ENCODE results near the gene AK4.

AK4 gene

DNA sequence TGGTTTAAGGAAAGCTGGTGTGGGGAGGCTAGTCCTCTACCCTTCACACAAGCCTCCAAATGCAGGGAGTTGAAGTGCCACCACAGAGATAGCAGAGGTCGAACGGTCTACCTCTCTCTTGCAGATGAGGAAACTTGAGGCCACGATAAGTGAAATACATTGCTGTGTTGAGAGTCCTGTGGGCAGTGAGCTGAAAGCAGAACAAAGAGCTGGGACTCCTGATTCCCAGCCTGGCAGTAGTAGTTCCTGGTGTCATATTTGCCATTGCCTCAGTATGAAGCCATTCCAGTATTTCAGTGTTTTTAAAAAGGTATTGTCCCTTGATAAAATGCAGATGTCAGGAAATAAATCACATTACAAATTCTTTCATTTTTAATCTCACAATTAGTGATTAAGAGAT lies 28.6 kb downstream of the AK4 start:
- DNase-seq (ENCODE audit: low spot score): no peak

DNA sequence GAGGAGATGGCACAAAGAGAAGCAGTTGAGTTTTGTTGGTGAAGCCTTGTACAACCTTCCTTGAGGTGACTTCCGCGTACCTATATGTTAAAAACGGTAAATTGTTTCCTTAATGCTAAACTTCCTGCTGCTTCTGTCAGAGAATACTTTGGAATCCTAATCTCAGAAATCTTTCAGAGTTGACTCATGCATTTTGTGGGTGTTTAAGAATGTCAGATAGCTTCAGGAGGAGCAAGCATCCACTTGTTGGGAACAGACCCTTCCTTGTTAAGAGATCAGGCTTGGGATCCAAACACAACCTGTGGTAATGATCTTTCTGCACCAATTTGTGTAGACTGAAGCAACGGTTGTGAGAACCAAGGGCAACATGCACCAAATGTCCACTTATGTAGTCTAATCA lies 29.5 kb downstream of the AK4 start:
- DNase-seq (ENCODE audit: low spot score): no peak

DNA sequence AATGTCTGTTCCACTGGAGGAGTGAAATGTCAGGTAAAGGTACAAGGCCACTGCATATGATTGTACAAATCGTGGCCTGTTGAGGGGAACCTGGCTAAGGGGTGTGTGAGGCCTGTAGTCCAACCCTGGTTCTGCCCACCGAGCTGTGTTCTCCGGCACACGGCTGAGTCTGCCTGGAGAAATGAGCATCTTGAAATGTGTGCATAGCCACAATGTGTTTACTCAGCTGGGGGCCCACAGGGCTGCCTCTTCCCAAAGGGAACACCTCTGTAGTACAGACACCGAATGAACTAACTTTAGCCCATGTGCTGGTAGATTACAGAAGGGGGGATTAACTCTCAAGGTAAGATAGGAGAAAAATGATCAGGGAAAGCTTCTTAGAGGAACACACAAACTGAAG lies 30.2 kb downstream of the AK4 start:
- DNase-seq (ENCODE audit: low spot score): no peak

DNA sequence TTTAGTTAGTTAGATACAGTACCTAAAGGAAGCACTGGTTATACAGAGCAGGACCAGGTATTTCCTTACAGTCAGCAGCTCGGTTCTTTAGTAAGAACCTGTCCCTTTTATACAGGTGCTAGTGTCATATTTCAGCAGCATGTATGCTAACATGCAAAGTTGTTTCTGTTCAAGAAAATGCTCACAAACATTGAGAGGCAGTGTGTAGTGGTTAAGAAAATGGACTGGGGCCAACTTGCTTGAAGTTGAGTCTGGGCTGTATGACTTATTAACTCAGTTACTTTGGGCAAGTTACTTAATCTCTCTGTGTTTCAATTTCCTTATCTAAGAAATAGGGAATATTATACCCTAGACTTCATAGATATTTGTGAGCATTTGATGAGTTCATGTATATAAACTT lies 31.1 kb downstream of the AK4 start:
- no peak for DNase-seq (ENCODE audit: low spot score)

DNA sequence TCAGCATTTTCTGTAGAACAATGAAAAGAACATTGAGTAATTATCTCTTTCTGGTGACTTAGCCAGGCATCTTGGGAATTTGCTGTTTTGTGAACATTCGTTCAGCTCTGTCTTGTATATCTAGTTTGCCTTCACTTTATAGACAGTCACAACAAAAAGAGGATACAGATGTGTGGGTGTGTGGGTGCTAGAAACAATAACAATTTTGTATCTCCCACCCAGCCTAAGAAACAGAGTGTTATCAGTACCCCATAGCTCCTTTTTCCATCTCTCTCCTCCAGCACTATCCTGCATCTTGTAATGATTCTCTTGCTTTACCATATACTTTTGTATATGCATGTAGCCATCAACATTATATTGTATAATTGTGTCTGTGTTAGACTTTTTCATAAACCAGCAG lies 33.0 kb downstream of the AK4 start:
- no peak for DNase-seq (ENCODE audit: low spot score)

DNA sequence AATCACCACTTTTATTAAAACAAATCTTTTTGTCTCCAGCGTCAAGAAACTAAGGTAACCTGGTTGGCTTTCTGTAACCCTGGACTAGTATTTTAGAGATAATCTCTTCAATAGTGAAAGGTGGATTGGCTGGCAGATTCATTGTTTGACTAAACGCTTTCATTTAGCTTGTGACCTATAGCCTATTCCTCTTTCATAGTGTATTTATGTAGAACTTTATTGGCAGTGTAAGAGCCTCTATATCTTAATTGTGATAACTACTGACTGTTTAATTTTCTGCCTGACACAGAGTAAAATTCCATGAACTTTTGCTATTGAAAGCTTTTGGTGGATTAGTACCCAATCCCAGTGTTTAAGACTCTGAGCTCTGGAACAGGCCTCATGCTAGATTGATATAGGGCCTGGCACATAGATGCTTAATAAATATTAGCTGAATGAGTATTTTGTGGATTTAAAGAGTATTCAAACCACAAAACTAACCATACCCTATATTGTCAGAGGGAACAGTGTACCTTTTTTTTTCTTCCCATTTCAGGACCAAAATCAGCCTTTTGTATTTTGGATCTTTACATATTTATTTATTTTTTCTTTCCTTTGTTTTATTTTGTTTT lies 34.8 kb downstream of the AK4 start:
- DNase-seq (ENCODE audit: low spot score): no peak

DNA sequence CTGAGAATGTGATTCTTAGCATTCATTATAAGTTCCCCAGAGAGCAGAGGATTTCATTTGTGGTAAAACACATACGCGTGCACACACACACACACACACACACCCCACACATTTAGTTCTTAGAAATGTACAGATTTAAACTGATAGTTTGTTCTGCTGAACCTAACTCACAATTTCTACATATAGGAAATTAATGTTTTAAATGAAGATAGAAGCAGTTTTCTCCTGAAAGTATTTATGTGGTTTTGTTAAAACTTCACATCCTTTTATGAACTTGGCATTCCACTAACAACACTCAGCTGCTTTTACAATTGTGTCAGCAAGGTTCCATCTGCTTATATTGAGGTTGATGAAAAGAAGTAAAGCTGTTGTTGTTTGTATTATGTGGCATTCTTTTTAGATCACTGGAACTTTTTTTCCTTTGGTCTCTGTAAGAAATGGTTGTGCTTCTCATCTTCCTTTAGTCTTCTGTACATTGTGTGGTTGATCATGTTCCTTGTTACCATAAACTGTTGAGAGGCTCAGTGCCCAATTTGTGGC lies 41.6 kb downstream of the AK4 start:
- DNase-seq (ENCODE audit: low spot score): no peak

DNA sequence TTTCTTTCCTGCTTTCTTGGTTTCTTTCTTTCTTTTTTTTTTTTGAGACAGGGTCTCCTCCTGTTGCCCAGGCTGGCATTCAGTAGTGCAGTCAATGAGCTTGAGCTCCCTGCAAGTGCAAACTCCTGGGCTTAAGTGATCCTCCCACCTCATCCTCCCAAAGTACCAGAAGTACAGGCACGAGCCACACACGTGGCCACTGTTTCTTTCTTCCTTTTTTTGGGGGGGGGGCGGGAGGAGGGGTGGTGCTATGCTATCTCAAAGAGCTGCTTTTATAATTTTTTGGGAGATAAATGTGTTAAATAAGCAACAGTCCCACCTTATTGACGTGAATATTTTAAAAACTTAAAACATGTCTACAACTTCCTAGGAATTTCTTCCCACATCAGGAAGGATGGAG lies 42.2 kb downstream of the AK4 start:
- no peak for DNase-seq (ENCODE audit: low spot score)

DNA sequence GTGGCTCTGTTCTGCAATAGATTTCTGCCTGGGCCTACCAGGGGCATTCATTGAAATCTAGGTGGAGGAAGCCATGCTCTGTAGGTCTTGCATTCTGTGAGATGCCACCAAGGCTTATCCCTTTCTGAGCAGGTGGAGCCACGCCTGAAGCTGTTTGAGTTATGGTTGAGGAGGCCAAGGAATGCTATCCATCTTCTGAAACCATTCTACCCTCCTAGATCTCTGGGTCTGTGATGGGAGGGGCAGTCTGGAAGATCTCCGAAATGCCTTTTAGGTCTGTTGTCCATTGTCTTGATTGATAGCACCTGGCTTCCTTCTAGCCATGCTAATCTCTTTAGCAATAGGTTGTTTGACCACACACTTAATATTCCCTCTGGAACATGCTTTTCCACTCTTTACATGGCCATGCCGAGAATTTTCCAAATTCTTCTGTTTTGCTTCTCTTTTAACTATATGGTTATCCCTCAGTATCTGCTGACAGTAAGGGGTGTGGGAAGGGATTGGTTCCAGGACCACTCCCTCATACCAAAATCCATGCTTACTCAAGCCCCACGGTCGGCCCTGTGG lies 45.2 kb downstream of the AK4 start:
- no peak for DNase-seq (ENCODE audit: low spot score)

DNA sequence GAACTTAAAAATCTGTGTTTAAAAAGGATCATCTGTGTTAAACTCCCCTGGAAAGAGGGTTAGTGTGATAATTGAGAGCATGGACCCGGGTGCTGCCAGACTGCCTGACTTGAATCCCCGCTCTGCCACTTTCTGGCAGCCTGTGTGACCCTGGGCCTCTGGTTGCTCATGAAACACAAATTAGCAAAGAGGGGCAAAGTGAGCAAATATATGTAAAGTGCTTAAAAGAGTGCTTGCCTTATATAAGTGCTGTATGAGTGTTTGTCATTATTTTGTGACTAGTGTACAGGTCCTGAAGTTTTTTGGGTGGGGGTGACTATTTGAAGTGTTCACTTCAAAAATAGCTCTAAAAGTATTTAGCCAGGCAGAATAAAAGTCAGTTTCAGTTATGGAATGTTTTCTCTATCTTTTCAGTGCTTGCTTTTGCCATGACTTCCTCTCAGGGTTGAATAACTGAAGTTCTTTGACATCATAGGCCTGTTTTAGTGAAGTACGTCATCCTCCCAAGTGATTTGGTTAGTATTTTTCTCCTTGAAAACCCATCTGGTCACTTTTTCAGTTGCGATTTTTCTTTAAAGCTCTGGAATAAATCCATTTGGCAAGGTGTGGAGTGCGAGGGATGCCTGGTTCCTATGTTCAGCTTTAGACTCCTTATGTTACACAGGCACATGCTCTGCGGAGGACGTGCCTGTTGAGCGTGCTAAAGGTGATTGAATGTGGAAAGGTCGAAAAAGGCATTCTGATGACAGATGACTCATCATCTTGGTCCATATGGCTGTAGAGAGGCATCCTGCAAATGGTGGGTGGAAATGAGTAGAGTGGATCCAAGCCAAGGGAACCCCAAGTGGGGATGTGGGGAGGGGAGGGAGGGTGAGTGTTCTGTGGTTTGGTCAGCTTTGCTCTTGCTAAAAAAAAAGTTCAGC lies 47.8 kb downstream of the AK4 start:
- no peak for DNase-seq (ENCODE audit: low spot score)

DNA sequence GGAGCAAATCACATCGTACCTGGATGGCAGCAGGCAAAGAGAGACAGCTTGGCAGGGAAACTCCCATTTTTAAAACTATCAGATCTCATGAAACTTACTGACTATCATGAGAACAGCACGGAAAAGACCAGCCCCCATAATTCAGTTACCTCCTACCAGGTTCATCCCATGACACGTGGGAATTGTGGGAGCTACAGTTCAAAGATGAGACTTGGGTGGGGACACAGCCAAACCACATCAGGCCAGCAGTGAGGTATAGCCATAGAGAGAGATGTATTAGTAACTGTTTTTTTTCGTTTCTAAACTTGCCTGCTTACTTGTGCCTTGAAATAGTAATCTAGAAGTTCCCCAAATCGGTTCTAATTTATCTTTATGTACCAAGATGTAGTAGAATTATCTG lies 48.9 kb downstream of the AK4 start:
- no peak for DNase-seq (ENCODE audit: low spot score)

DNA sequence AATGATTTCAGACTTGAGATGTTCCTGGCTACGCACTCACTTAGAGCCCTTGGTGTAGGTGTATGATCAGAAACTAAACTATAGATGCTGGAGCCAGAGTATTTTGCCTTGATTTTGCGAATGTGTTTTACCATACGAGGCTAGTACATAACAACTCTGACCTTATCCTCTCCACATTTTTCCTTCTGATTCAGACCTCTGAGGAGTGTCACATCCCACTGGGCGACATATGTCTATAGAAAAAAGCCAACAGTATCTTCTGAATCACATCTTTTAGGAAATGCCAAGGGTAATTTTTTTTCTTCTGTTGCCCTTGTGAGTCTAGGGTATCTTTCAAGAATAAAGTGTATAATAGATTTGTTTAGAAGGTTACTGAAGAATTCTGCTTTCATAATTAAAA lies 49.6 kb downstream of the AK4 start:
- DNase-seq (ENCODE audit: low spot score): no peak

DNA sequence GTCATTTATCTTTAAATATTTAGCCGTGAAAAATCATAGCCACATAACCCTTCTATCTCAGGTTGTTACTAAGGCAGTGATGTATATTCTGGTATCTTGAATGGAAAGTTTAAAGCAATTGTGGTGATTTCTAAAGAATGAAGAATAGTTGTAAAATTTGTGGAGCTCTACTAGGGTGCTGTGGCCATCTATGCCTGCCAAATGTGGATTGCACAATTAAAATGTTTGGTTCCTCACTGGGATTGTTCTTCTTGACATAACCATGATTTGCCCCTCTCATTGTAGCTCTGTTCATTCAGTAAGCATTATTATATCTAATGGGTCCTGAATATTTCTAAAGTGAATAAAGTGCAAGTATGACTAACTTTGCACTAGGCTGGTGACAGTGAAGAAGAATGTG lies 50.1 kb downstream of the AK4 start:
- DNase-seq (ENCODE audit: low spot score): no peak

DNA sequence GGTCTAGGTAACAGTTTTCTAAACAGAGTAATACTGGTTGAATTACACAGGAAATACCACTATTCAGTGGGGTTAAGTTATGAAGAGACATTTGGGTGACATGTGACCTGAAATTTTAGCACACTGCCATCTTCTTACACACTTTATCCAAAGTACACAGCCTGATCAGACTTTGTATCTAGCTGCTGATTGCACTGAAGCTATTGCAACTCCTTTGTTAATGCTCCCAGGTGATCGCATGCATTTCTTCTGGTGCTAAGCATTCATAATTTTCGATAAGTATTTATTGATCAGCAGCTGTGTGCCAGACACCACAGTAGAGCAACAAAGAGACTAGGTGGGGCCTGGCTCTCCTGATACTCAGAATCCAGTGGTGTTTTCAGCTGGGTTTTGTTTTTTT lies 52.4 kb downstream of the AK4 start:
- no peak for DNase-seq (ENCODE audit: low spot score)

DNA sequence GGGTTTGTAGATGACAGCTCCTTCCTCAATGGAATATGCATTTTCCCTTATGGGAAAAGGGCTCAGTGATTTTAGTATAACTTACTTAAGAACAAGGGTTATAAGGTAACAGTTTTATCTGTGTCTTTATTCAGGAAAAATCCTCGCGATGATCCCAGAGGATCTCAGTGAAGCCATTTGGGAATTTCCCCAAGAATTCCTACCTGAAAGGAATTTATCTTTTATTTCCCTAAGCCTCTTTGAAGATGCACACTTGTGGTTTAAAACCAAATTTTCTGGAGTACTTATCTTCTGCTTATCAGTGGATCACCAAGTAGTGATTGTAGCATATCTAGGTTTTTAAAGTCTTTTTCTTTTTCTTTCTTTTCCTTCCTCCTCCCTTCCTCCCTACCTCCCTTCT lies 58.8 kb downstream of the AK4 start:
- no peak for DNase-seq (ENCODE audit: low spot score)

DNA sequence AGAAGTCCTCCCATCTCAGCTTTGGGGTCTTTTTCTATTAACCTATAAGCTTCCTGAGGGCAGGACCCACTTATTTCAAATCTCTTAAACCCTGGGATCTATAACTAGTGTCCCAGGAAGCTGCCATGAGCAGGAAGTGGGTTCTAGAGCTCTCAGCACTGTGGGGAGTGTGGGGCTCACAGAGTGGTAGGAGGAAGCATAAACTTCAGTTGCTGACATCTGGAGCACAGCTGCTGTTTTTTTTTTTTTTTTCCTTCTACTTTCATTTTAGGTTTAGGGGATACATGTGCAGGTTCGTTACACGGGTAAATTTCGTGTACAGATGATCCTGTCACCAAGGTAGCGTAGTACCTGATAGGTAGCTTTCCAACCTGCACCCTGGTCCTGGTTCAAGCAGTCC lies 59.3 kb downstream of the AK4 start:
- DNase-seq (ENCODE audit: low spot score): no peak

DNA sequence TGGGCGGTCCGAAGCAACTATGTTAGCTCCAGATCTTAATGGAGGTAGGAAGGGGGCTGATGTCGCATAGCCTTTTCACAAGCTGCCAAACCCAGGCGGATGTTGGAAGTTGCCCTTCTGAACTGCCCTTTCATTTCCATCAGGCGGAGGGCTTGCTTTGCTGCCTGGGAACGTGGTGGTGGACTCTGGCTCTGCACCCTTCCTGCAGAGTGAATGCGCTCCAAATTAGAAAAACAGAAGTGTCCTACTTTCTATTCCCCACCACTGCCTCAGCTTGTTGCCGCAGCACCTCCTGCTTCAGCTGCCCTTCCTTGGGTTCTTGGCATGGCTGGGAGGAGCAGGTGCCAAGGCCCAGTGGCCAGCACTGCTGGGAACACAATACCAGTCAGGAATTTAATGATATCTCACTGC lies 60.6 kb downstream of the AK4 start:
- DNase-seq (ENCODE audit: low spot score): no peak

DNA sequence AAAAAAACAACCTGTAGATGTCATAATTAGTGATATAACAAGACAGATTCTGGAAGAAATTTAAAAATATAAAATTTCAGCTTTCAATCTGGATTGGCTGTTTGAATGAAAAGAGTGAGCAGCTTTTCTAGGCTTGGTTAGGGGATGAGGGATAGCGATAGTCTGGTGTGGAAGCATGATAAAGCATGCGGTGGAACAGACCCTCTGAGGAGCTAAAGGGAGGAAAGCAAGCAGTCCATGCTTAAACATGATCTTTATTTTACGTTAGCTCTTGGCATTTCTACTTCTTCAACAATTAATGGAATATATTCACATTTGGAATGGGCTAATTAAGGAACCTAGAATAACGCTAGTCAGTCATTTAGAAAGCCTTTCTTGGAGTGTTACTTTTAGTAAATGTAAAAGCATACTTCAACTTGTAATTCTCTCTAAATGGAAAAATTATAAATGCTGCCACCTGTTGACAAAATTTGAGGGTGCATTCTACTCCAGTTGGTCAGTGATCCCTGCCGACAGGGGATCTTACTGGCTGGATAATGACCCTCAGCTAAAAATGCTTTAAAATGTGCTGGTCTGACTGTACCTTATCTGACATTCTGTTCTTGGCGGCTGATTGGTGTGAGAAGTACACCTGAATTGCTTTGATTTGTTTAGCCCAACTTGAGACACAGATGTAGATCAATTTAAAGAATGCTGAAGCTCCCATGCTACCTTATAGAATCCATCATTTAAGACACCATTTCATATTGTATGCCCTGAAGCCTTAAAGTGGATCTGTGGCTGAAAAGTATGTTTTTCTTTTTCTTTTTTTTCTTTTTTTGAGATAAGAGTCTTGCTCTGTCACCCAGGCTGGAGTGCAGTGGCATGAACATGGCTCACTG lies 61.2 kb downstream of the AK4 start:
- peak; percentile 73 for DNase-seq (ENCODE audit: low spot score)

DNA sequence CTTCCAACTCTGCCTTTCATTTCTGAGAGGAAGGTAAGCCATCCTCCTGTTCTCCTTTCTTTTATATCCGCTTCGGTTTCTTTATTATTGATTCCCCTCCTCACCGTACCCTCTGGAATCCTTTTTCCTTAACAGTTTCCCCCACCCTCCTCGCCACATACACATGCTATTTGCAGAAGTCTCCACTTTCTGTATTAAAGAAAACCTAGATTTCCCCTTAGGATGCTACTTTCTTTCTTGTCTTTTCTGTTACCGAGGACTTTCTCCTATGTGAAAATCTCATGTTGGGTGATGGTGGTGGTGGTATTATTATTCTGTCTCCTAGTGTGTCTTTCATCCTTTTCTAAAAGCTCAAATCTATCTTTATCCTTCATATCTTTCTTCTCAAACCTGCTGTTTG lies 62.3 kb downstream of the AK4 start:
- no peak for DNase-seq (ENCODE audit: low spot score)

DNA sequence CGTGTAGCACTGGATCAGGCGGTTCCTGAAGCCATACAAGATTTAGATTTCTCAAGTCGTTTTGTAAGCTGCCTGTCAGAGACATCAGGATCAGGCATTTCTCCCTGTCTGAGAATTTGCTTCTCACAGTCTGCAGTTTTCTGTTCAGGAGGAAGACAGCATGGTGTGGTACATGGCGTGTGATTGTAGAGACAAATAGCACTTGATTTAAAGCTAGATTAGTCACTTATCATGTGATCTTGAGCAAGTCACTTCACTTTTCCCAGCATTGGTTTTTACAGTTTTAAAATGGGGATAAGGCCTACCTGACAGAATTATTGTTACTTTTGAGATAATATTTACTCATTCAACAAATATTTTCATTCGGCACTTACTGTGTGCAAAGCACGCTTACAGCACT lies 63.3 kb downstream of the AK4 start:
- DNase-seq (ENCODE audit: low spot score): no peak

DNA sequence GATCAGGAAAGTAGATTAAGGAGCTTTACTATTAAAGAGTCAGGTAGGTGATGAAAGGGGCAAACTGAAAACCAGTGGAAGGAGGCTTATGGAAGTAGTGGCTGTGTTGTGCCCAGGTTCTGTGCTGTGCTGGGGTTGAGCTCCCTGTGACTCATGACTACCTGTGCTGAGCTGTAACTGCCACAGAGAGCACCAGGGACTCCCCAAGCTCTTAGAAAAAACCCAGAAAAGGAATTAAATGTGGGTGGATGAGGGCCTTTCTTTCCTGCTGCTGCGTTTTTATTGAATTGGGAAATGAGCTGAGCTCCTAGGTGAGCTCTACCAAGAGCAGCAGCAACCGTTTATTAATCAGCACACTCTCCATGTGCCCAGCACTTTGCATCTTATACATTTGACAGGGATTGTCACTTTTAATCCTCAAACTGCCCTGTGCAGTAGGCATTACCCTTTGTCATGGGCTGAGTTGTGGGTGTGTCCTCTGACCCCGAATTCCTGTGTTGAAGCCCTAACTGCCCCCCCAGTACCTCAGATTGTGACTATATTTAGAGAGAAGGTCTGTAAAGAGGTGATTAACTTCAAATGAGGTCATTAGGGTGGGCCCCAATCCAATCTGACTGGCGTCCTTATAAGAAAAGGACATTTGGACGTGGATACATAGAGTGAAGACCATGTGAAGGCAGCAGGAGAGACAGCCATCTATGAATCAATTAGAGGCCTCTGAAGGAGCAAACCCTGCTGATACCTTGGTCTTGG lies 65.4 kb downstream of the AK4 start:
- peak; percentile 19 for DNase-seq (ENCODE audit: low spot score)
